IPS-20b (cell line): Measurements from ENCODE around the gene ELAVL2.

ENCODE experiments used
- H3K27ac ChIP-seq: one replicate; pipeline ENCODE4 v1.5.1; 2013; ENCODE audit warnings: low read length
- H3K27me3 ChIP-seq: 2 replicates; pipeline ENCODE4 v1.6.1; 2013; ENCODE audit warnings: mild to moderate bottlenecking, low read length, inconsistent platforms; ENCODE audit not compliant: insufficient read depth
- H3K36me3 ChIP-seq: 2 replicates; pipeline ENCODE4 v1.6.1; 2013; ENCODE audit warnings: low read depth, mild to moderate bottlenecking, inconsistent platforms, low read length, moderate library complexity; ENCODE audit not compliant: insufficient read depth
- H3K4me1 ChIP-seq: 2 replicates; pipeline ENCODE4 v1.6.1; 2013; ENCODE audit warnings: mild to moderate bottlenecking, control low read depth, inconsistent platforms, low read length, moderate library complexity; ENCODE audit not compliant: insufficient read depth
- H3K4me3 ChIP-seq: 2 replicates; pipeline ENCODE4 v1.5.1; 2013; ENCODE audit warnings: mild to moderate bottlenecking, low read length, inconsistent platforms
- H3K9ac ChIP-seq: 2 replicates; pipeline ENCODE4 v1.6.1; 2013; ENCODE audit warnings: low read depth, mild to moderate bottlenecking, inconsistent platforms, low read length, moderate library complexity
- H3K9me3 ChIP-seq: 2 replicates; pipeline ENCODE4 v1.6.1; 2013; ENCODE audit warnings: mild to moderate bottlenecking, low read depth, low read length, inconsistent platforms; ENCODE audit not compliant: insufficient read depth

The ELAVL2 gene

DNA sequence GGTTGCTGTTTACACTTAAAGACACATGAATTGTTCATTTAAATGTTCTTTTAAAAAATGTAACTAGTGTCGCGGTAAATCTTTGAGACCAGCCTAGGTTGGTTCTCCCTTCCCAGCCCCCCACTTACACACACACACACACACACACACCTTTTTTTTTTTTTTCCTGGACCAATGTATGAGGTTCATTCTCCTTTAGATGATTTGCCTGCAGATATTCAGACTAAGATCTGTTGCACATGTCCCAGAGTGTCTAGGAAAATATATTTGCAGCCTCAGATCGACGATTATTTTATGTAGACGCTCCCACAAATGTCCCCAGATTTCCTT, 4.4 kb upstream of the ELAVL2 start:
- H3K4me3 ChIP-seq: peak overlapping the region; percentile 70

DNA sequence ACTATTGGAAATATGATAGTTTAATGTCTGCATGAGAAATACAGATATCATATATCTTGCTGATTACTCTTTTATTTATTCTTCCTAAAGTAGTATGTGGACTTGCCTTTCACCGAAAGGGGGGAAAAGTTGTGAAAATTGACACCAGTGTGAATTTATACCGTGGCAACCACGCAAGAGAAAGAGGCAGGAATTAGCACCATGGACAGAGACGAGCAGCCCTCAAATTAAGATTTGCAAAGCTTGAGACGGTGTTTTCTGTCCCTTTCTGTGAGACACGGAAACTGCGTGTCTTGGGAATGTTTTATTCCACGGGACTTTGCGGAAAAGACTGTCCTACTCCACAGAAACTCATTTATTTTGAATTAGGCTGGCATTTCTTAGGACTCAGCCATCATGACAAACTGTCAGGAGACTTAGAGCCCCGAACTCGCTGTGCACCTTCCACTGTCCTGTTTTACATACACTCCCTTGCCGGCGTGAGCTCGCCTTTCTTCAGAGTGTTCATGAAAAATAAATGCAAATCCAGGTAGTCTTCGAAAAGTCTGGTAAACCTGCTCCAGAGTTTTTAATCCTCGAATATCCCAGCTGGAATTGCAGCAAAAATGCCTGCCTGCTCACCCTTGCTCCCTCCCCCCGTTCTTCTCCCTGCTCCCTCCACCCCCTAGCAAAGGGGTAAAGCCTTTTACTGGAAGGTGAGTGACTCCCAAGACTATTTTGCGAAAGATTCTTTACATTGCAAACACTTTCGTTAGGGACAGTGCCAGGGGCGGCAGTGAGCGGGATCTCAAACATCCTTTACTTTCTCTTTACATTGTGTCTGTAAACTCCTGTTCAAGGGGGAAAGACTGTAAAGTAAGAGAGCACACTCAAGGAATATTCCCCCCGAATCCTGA, 3.8 kb upstream of the ELAVL2 start:
- H3K27ac ChIP-seq: no peak overlapping the region
- H3K4me3 ChIP-seq: peak overlapping the region; percentile 70

More for the DNA sequence above, 4.4 kb upstream of the ELAVL2 start:
- Histone ChIP-seq H3K27ac (no peak overlapping the region), H3K4me1 (peaks cover 16% of the 10 kb centered on the region; the same call in 1 of the 2 replicates), H3K27me3 (peaks cover 61% of the 10 kb centered on the region), H3K36me3 (no peaks in the 10 kb centered on the region), H3K9me3 (no peaks in the 10 kb centered on the region), H3K9ac (no peak overlapping the region)

DNA sequence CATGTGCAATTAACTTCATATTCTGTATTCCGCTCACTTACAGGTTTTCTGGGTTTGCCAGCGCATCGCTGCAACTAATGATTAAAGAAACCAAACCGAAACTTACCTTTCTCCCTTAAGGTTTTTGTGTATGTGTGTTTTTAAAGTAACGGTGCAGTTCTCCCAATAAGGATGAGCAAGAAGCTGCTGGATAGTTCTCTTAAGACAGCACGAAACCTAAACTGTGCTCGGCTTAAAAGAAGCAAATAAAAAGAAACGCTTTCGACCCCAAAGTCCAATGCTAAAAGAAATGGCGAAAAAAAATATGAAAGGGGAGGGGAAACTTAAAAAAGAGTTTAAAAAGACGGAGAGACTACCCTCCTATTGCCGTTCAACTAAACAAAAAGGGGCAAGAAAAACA, 340 bp downstream of the ELAVL2 start:
- H3K4me3 ChIP-seq: peak overlapping the region; percentile 83
- peak overlapping the region; percentile 72; the same call in 1 of the 2 replicates for H3K9ac ChIP-seq
- no peaks in the 10 kb centered on the region for H3K9me3 ChIP-seq
- peaks cover 27% of the 10 kb centered on the region; the same call in 1 of the 2 replicates for H3K4me1 ChIP-seq
- H3K27me3 ChIP-seq: peaks cover 76% of the 10 kb centered on the region
- H3K36me3 ChIP-seq: no peaks in the 10 kb centered on the region
- H3K27ac ChIP-seq: no peak overlapping the region

More for the DNA sequence above, 3.8 kb upstream of the ELAVL2 start:
- H3K27me3 ChIP-seq: peaks cover 68% of the 10 kb centered on the region
- H3K9ac ChIP-seq: no peak overlapping the region
- no peaks in the 10 kb centered on the region for H3K9me3 ChIP-seq
- peaks cover 16% of the 10 kb centered on the region; the same call in 1 of the 2 replicates for H3K4me1 ChIP-seq
- H3K36me3 ChIP-seq: no peaks in the 10 kb centered on the region

DNA sequence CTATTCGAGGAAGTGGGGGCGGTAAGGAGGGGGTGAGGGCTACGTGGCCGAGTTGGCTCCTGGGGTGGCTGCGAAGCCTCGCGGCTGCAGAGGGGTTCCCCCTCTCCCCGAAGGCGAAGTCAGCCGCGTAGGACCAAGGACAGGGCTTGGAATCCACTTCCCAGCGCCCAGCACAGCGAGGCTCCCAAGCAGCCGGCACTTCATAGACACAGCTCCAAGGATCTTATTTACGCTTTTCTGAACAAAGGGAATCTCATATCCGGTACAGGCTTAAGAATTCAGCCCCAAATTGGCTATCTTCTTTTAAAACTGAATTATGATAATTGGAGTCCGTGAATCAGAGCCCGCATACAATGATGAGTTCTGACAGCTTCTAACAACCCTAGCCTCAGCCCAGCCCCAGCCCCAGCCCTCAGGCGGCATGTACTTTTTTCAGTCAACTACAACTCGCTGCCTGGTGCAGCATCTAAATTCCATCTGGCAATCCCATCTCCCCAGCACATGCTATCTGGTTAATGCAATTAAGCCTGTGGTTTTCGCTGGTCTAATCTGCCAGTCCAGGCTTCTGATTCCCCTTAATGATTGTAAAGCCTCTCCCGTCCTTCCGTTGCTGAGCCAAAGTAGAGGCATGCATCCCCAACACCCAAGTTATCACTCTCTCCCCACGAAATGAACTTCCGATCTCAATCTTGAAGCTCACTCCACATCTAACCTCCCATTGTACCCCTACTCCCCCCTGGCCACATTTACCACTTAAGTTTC, 1.0 kb downstream of the ELAVL2 start:
- Histone ChIP-seq H3K4me1 (peaks cover 24% of the 10 kb centered on the region; the same call in 1 of the 2 replicates), H3K27ac (no peak overlapping the region), H3K4me3 (peak overlapping the region; percentile 83), H3K36me3 (no peaks in the 10 kb centered on the region), H3K9ac (peak overlapping the region; percentile 72; the same call in 1 of the 2 replicates), H3K9me3 (no peaks in the 10 kb centered on the region), H3K27me3 (peaks cover 76% of the 10 kb centered on the region)

DNA sequence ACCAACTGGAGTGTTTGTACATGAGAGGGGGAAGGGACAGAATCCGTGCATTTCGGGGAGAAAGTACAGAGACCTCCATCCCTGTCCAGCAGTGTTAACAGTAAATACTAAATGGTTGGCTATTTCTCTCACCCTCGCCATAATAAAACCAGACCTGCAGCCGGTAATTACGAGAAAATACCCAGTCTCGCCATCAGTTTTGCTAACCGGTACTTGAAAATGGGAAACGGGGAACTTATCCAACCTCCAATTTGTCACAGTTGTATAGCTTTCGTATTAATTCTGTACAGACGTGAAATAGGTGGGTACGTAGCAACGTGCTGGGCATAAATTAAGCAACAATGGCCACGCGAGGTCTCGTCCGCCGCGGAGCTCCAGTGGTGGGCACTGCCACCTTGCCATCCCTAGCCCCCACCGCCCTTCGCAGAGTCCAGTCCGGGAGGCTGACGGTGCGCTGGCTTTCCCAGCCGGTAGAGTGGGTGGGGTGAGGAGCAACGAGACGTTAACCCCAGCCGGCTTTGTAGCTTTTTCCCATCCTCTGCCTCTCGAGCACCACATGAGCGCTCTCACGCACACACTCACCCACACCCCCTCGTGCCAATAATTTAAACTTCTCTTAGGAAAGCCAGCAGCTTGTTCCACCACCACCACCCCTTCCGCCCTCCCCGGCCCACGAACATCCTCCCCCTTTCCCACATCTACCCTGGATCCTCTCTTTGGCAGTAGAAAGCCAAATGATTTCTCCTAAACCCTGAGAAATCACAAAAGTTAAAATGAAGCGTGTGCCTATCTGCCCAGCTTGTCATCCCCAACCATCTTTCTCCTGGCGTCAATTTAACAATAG, 1.8 kb downstream of the ELAVL2 start:
- Histone ChIP-seq H3K9ac (no peak overlapping the region; the same call in 1 of the 2 replicates), H3K4me1 (peaks cover 23% of the 10 kb centered on the region; the same call in 1 of the 2 replicates), H3K27me3 (peaks cover 76% of the 10 kb centered on the region), H3K9me3 (no peaks in the 10 kb centered on the region), H3K27ac (no peak overlapping the region), H3K36me3 (no peaks in the 10 kb centered on the region), H3K4me3 (peak overlapping the region; percentile 83)

DNA sequence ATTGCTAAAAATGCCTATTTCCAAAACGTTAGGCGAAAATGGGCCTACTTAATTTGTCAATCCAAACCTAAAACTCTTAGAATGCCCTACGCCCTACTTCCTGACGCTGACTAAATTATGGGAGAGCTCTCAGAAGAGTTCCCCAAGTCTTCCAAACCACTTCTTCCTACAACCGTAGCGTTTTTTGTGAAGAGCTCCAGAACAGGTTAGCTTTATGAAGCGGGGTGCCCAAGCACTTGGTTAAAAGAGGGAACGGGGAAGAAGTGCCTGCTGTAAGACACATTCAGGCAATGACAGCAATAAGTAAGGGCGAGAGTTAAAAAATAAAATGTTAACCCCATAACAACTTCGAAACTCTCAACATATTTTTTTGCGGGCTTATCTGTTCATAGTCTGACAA, 2.8 kb downstream of the ELAVL2 start:
- Histone ChIP-seq H3K4me3 (peak overlapping the region; percentile 83), H3K9me3 (no peaks in the 10 kb centered on the region), H3K27me3 (peaks cover 70% of the 10 kb centered on the region), H3K27ac (no peak overlapping the region), H3K4me1 (peaks cover 32% of the 10 kb centered on the region; the same call in 1 of the 2 replicates), H3K36me3 (no peaks in the 10 kb centered on the region), H3K9ac (peak overlapping the region; percentile 63; the same call in 1 of the 2 replicates)

DNA sequence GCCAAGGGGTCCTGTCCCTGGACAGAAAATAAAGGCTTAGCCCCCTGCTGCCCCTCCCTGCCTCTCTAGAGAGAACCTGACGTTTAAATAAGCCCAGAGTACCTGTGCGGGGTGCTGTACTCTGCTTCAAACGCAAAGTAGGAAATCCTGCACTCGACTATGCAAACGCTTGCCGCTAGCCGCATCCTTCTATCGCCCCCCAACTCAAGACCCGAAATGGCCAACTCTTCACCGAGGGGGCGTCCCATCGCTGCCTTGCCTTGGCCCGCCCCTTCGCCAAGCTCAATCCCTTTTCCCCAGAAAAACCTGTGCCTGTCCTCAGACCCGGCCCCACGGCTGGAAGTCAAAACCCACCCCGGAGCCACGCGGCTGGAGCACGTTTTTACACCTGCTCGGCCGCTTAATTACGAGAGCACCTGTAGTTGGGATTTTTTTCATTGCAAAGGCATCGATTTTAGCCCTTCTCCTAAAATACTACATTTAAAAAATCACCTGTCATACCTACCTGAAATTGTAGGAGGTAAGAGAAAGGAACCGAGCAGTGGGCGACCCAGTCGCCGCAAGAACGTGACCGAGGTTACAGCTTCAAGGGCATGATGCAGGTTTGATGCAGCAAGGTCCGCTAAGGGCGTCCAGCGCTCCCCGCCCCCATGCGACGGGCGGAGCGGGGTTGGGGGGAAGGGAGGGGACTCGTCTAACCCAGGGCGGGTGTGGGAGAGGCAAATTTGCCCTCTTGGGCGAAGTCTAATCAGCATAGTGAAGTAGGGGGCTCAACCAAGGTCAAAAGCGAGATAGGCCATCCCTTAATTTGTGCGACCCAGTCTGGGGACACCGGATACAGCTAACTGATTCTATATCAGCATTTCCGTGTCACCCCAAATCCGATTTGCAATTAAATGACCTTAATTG, 3.5 kb downstream of the ELAVL2 start:
- Histone ChIP-seq H3K9ac (peak overlapping the region; percentile 63; the same call in 1 of the 2 replicates), H3K36me3 (no peaks in the 10 kb centered on the region), H3K27ac (no peak overlapping the region), H3K4me3 (peak overlapping the region; percentile 83), H3K9me3 (no peaks in the 10 kb centered on the region), H3K27me3 (peaks cover 70% of the 10 kb centered on the region), H3K4me1 (peaks cover 35% of the 10 kb centered on the region; the same call in 1 of the 2 replicates)

DNA sequence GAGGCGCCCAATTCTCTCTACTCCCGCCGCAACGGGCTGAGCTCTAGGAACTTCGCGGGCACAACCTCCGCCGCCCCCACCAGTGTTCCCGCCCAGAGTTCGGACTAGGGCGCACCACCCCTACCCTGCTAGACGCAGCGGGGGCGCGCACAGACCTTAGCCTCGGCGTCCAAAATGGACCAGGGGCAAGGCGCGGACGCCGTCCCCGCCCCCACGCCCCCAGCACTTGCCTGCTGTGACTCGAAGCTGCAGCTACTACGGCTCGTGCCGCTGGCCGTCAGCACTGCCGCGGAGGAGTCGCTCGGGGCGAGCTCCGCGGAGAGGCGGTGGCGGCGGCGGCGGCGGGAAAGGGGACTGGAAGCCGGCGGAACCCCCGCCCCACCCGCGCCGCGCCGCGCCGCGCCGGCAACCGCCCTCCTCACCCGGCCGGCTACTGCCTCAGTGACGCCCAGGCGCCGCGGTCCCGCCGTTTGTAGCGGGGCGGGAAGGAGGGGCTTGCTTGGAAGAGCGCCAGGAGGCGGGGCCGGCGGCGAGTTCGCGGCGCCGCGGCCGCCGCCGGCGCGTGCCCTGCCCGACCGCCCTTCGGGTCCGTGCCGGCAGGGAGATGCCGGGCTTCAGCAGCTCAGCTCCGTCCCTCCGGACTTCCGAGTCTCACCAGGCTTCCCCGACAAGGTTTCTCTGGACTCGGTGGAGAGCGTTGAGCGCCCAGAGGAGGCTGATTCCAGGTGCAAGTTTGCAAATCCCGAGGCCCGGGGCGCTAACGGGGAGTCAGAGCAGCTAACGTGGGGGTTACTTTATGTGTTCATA, 4.5 kb downstream of the ELAVL2 start:
- Histone ChIP-seq H3K4me1 (peaks cover 40% of the 10 kb centered on the region), H3K27me3 (peaks cover 62% of the 10 kb centered on the region), H3K27ac (no peak overlapping the region), H3K36me3 (no peaks in the 10 kb centered on the region), H3K4me3 (peak overlapping the region; percentile 83), H3K9ac (peak overlapping the region; percentile 63; the same call in 1 of the 2 replicates), H3K9me3 (no peaks in the 10 kb centered on the region)

DNA sequence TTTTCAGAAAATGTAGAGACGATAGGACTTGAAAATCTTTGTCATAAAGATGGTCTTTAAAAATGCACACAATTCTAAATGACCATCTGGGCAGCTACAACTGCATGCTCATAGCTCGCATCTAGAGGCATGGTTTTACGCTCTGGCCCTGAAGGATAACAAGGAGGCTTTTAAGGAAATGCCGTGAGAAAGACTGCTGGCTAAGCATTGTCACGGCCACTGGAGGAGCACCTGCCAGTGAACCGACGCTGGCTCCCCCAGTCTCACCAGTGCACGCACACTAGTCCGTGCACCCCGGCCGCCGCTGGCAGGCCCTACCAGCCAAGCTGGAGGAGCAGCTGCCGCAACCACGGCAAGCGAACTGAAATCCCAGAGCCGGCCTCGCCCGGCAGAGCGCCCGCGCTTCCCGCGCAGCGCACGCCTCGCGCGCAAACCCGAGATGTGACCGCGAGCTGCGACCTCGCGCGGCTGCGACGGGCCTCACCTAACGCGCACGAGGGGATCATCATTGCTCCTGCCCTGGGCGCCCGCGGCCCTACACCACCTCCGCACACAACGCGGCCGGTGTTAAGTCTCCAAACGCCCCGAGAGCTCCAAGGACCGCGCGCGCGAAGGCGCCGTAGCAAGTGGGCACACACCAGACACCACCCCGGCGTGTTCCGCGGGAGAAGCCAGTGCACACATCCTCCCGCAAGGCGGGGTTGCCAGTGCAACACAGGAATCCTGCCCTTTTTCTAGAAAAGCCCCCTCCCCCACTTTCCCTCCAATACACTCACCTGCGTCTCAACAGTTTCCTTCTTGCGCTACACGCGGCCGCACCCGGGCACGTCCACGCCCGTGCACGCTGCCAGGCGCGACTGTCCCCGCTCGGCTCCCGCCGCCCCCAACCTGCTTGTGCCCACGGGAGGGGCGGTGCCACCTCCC, 5.3 kb downstream of the ELAVL2 start:
- Histone ChIP-seq H3K4me3 (peak overlapping the region; percentile 83), H3K4me1 (peaks cover 45% of the 10 kb centered on the region), H3K9ac (peak overlapping the region; percentile 43; the same call in 1 of the 2 replicates), H3K9me3 (no peaks in the 10 kb centered on the region), H3K27me3 (peaks cover 59% of the 10 kb centered on the region), H3K36me3 (no peaks in the 10 kb centered on the region), H3K27ac (no peak overlapping the region)
